GM19395 (cell line): ENCODE data around the gene ZC3H18.

Source experiments
- ATAC-seq: cut with Tn5 transposase; IDR thresholded peaks from one replicate; pipeline ENCODE4 v1.9.1; 2021; ENCODE audit warnings: mild to moderate bottlenecking, moderate library complexity; ENCODE audit not compliant: unreplicated experiment

ZC3H18 gene

GRCh38 chr16:88532434-88533241 is 37.6 kb upstream of the ZC3H18 start:
- ATAC-seq = no peak

GRCh38 chr16:88533381-88533917 is 36.8 kb upstream of the ZC3H18 start:
- no peak for ATAC-seq

GRCh38 chr16:88533932-88534637 is 36.1 kb upstream of the ZC3H18 start:
- no peak for ATAC-seq

- no peak for ATAC-seq
Measured at GRCh38 chr16:88534638-88535190, 35.5 kb upstream of the ZC3H18 start.

GRCh38 chr16:88535191-88535856 is 34.9 kb upstream of the ZC3H18 start:
- no peak for ATAC-seq

GRCh38 chr16:88535857-88536222 is 34.4 kb upstream of the ZC3H18 start:
- ATAC-seq = no peak

GRCh38 chr16:88536510-88536909 is 33.7 kb upstream of the ZC3H18 start:
- ATAC-seq = no peak

- ATAC-seq = no peak
Measured at GRCh38 chr16:88536971-88537751, 33.0 kb upstream of the ZC3H18 start.

- no peak for ATAC-seq
Measured at GRCh38 chr16:88537859-88538258, 32.3 kb upstream of the ZC3H18 start.

GRCh38 chr16:88538366-88539060 is 31.7 kb upstream of the ZC3H18 start:
- no peak for ATAC-seq

- no peak for ATAC-seq
Measured at GRCh38 chr16:88539261-88539651, 30.9 kb upstream of the ZC3H18 start.

GRCh38 chr16:88539652-88540345 is 30.4 kb upstream of the ZC3H18 start:
- no peak for ATAC-seq

- ATAC-seq = no peak
Measured at GRCh38 chr16:88540346-88540977, 29.7 kb upstream of the ZC3H18 start.

- ATAC-seq = no peak
Measured at GRCh38 chr16:88541831-88542616, 28.2 kb upstream of the ZC3H18 start.

GRCh38 chr16:88543230-88543813 is 26.9 kb upstream of the ZC3H18 start:
- ATAC-seq = no peak

- ATAC-seq = no peak
Measured at GRCh38 chr16:88545781-88546180, 24.4 kb upstream of the ZC3H18 start.

GRCh38 chr16:88548131-88548874 is 21.9 kb upstream of the ZC3H18 start:
- ATAC-seq = no peak
